ENCODE results near the gene IL6ST.
"Not testable (repeated sequence)": the region's sequence is repeated elsewhere in the genome, so short reads cannot be mapped to it uniquely, and the experiment has no call there.

The IL6ST gene

GRCh38 chr5:55994495-55994997 is at the start of gene IL6ST:
Gene IL6ST (minus strand): TSS chr5:55994963. CDS start chr5:55976278, 18,685 bp downstream.
- no peak for DNase-seq (ENCODE audit: low read depth)

DNA sequence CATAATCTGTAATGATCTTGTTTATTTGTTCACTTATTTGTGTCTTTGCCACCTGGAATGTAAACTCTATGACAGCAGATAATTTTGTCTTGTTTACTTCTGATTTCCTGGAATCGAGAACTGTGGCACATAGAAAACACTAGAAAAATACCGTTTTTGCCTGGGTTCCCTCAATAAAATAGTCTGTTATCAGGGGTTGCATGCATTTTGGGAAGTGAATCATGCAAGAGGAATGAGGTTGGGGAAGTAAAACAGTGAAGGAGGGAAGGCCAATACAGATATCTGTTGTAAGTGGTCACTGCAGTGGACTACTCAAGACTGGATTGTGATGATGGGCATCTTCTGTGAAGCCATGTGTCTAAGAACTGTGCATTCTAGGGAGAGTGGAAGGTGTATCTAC is 45.2 kb upstream of the IL6ST start:
- no peak for DNase-seq (ENCODE audit: low read depth)

DNA sequence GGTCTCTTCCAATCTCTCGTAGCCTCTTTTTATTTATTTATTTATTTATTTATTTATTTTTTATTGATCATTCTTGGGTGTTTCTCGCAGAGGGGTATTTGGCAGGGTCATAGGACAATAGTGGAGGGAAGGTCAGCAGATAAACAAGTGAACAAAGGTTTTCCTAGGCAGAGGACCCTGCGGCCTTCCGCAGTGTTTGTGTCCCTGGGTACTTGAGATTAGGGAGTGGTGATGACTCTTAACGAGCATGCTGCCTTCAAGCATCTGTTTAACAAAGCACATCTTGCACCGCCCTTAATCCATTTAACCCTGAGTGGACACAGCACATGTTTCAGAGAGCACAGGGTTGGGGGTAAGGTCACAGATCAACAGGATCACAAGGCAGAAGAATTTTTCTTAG is 43.4 kb upstream of the IL6ST start:
- not testable (repeated sequence) for DNase-seq (ENCODE audit: low read depth)

- no peak for DNase-seq (ENCODE audit: low read depth)
These were observed 42.8 kb upstream of the IL6ST start for GRCh38 chr5:56037531-56038010.

- not testable (repeated sequence) for DNase-seq (ENCODE audit: low read depth)
These were observed 40.6 kb upstream of the IL6ST start for GRCh38 chr5:56035394-56035793.

- DNase-seq (ENCODE audit: low read depth): not testable (repeated sequence)
These were observed 35.3 kb upstream of the IL6ST start for GRCh38 chr5:56029871-56030630.

GRCh38 chr5:56029457-56029856 is 34.7 kb upstream of the IL6ST start:
- DNase-seq (ENCODE audit: low read depth): no peak

DNA sequence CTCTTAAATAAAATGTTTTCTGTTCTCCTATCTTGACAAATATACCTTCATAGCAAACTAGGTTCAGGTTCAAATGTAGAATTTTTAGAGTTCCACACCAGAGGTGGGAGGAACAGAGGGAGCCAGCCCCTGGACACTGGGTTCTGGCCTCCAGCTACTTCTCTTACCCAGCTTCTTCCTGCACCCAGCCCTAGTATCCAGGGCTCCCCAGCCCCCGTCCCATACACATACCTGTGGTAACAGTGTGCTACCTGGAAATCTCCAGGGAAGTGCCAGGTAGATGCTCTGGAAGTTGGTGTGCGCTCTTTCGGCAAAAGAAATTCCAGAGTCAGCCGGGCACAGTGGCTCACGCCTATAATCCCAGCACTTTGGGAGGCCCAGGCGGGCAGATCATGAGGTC is 33.9 kb upstream of the IL6ST start:
- DNase-seq (ENCODE audit: low read depth): no peak

- DNase-seq (ENCODE audit: low read depth): peak; percentile 85
These were observed 32.1 kb upstream of the IL6ST start for GRCh38 chr5:56026863-56027300.

DNA sequence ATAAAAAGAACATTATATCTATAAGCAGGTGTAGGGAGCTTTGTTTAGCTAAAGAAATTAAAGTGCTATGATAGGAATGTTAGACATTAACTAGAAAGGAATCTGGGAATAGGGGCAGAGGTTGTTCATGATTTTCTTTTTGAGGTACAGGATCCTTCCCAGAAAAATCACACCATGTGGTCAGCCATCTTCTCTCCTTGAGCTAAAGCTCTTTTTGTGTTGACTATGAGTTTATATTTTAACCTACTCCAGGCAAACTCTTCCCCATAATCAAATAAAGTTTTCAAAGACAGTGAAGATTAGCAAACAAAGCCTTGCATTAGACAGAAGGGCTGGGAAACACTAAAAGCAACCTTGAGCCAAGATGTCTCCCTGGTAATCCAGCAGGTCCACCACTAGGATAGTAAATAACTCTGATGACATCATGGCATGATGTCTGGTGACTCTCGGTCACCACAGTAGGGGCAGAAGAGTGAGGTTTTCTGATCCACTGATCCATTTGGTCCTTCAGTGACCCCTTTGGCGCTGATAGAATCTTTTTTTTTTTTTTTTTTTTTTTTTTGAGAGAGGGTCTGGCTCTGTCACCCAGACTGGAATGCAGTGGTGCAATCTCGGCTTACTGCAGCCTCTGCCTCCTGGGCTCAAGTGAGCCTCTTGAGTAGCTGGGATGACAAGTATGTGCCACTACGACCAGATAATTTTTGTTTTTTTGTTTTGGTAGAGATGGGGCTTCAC is 30.6 kb upstream of the IL6ST start:
- DNase-seq (ENCODE audit: low read depth): no peak

GRCh38 chr5:56024810-56025150 is 30.0 kb upstream of the IL6ST start:
- no peak for DNase-seq (ENCODE audit: low read depth)

DNA sequence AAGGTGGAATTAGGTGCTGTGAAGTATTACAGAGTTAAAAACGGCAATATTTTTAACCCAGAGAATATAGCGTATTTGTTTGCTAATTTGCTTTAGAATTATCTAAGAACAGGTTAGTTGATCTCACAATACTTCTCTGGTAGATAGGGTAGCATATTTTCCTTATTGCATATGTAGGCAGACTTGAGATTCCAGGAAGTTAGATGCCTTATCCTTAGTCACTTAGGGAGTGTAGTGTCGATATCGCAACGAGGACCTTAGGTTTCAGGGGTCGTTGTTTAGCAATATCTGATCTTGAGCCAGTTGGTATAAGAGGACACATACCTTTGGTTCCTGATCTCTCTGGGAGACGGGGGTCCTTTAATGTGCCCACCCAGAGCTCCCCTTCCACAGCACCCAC is 28.5 kb upstream of the IL6ST start:
- DNase-seq (ENCODE audit: low read depth): no peak

- peak; percentile 63 for DNase-seq (ENCODE audit: low read depth)
These were observed 24.8 kb upstream of the IL6ST start for GRCh38 chr5:56019306-56020272.

DNA sequence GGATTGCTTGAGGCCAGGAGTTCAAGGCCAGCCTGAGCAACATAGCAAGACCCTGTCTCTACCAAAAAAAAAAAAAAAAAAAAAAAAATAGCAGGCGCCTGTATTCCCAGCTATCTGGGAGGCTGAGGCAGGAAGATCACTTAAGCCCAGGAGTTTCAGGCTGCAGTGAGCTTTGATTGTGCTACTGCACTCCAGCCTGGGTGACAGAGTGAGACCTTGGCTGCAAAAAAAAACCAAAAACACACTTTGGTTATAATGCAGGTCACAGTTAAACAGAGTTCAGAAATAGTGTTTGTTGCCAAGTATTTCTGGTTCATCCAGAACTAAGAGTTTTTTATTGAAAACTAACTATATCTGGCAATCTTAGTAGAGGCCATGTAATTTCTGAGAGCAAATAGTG is 24.1 kb upstream of the IL6ST start:
- no peak for DNase-seq (ENCODE audit: low read depth)

DNA sequence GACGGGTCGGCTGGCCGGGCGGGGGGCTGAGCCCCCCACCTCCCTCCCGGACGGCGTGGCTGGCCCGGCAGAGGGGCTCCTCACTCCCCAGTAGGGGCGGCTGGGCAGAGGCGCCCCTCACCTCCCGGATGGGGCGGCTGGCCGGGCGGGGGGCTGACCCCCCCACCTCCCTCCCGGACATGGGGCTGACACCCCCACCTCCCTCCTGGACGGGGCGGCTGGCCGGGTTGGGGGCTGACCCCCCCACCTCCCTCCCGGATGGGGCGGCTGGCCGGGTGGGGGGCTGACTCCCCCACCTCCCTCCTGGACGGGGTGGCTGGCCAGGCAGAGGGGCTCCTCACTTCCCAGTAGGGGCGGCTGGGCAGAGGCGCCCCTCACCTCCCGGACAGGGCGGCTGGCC is 19.9 kb upstream of the IL6ST start:
- not testable (repeated sequence) for DNase-seq (ENCODE audit: low read depth)

DNA sequence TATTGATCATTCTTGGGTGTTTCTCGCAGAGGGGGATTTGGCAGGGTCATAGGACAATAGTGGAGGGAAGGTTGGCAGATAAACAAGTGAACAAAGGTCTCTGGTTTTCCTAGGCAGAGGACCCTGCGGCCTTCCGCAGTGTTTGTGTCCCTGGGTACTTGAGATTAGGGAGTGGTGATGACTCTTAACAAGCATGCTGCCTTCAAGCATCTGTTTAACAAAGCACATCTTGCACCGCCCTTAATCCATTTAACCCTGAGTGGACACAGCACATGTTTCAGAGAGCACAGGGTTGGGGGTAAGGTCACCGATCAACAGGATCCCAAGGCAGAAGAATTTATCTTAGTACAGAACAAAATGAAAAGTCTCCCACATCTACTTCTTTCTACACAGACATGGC is 19.2 kb upstream of the IL6ST start:
- DNase-seq (ENCODE audit: low read depth): not testable (repeated sequence)

GRCh38 chr5:56012281-56012963 is 17.7 kb upstream of the IL6ST start:
- no peak for DNase-seq (ENCODE audit: low read depth)

DNA sequence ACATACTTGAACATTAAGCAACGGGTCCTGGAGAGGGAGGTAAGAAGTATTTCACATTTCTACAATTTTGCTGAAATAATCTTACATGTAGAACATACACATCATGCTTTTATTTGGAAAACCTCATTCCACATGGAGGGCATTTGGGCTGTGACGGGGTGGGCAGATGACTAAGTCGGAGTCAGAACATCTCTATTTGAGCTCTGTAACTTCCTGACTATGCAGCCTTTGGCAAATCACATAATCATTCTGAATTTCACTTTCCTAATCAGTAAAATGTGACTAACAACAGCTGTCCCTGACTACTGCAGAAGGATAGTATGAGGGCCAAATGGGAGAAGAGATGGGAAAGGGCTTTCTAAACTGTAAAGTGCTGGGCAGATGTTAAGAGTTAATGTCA is 17.1 kb upstream of the IL6ST start:
- peak; percentile 91 for DNase-seq (ENCODE audit: low read depth)

GRCh38 chr5:56010431-56010830 is 15.7 kb upstream of the IL6ST start:
- no peak for DNase-seq (ENCODE audit: low read depth)

DNA sequence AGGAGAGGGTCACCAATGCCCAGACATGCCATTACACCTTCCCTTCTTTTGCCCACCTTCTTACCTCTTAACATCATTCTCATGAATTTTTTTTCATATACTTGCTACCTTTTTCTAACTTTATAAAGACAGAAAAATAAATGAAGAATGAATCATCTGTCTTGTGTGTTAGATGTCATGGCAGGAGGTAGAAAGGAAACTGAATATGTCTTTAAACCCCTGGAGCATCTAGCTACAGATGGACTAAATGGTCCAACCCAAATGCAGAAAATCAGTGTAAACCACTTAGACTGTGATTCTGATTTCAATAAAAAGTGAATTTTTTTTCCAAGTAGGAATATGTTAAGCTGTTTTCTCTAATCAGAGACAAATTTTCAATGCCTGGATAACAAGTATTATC is 11.8 kb upstream of the IL6ST start:
- DNase-seq (ENCODE audit: low read depth): no peak

DNA sequence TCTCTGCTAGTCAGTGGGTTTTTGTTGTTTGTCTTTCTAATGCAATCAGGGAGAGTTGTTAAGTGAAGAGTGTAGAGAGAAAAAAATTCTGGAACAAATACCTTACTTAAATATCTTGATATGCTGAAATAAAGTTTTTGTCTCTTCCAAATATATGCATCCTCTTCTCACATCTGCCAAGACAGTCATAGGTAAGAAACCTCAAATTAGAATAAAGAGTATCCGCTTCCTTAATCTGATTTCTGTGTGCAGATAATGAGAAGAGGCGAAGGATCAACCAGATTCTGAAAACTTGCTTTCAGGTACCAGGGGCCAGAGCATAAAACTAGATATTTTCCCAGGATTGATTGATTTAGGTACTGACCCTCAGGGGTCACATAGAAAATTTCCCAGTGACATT is 11.3 kb upstream of the IL6ST start:
- no peak for DNase-seq (ENCODE audit: low read depth)
